ENCODE results near the gene TOX3. TPM values are rescaled to one million over a fixed set of nuclear protein-coding genes. Genes with fewer than 3 reads are reported as not detected.
A peak's percentile ranks its signal among the peaks of the same experiment; 100 is the strongest.

TOX3 gene
- polyA plus RNA-seq, 2 of the 4 experiments (the other 2 are of a cell fraction), result 0.10 to 2.2 TPM

DNA sequence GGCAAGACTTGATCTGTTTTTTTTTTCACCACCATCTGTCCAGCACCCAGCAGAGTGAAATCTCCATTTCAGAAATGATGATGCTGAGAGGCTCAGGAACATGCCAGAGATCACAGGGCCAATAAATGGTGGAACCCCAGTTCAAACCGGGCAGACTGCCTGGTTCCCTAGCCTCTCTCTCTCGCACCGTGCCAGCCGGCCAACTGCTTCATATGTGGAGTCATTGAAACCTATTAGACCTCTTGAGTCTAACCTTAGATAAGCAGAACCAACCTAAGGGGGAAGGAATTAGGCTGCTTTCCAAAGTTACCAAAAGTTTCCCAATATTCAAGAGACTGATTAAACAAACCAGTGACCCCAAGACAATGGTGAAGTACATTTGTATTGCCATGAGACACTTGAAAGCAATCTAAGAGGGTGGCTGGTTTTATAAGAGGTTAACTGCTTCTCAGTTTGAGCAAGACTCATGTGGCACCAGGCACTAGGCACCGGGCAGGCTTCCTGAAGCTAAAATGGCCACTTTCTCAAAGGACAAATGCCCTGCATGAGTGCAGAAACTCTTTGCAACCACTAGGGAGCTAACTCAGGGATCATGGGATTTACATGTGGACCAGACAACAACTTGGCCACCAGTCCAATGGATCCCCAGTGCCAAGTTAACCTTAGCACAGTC lies 18.4 kb downstream of the TOX3 start:
- TF ChIP-seq HOXA7 (CRISPR knock-in tag; IDR thresholded peaks at IDR 0.05) (no peak), CEBPB (IDR thresholded peaks at IDR 0.05) (no peak), PBX3 (IDR thresholded peaks at IDR 0.05) (no peak), RCOR1 (IDR thresholded peaks at IDR 0.05; ENCODE audit: low read depth, low read length) (no peak), ZFP36 (IDR thresholded peaks at IDR 0.05; ENCODE audit: borderline replicate concordance, partially characterized antibody) (no peak), EHF (CRISPR knock-in tag; IDR thresholded peaks at IDR 0.05) (no peak), HDAC2 (IDR thresholded peaks at IDR 0.05) (no peak), HOXB5 (CRISPR knock-in tag; IDR thresholded peaks at IDR 0.05) (no peak), KDM5A (IDR thresholded peaks at IDR 0.05) (no peak), POLR2AphosphoS2 (conservative IDR thresholded peaks at IDR 0.05; ENCODE audit: low read length) (no peak), E2F6 (IDR thresholded peaks at IDR 0.05; ENCODE audit: borderline replicate concordance, low read depth) (no peak), NFE2L2 (conservative IDR thresholded peaks at IDR 0.05; ENCODE audit: low read length) (no peak), USF2 (IDR thresholded peaks at IDR 0.05) (no peak)
- TF ChIP-seq, protein P1, sequence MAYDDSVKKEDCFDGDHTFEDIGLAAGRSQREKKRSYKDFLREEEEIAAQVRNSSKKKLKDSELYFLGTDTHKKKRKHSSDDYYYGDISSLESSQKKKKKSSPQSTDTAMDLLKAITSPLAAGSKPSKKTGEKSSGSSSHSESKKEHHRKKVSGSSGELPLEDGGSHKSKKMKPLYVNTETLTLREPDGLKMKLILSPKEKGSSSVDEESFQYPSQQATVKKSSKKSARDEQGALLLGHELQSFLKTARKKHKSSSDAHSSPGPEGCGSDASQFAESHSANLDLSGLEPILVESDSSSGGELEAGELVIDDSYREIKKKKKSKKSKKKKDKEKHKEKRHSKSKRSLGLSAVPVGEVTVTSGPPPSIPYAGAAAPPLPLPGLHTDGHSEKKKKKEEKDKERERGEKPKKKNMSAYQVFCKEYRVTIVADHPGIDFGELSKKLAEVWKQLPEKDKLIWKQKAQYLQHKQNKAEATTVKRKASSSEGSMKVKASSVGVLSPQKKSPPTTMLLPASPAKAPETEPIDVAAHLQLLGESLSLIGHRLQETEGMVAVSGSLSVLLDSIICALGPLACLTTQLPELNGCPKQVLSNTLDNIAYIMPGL (CRISPR knock-in tag; IDR thresholded peaks at IDR 0.05; ENCODE audit: borderline replicate concordance), result no peak
- no peak for FAIRE-seq
- Histone ChIP-seq H3K4me2 (no peak overlapping the region), H3K4me1 (no peaks in the 10 kb centered on the region), H3K4me3 (no peak overlapping the region), H3K27ac (no peak overlapping the region), H3K9me3 (no peaks in the 10 kb centered on the region)
- ATAC-seq, result peak in 1 of 2 experiments; percentile 30; a peak in 2 of 6 replicates
- no peak for DNase-seq (ENCODE audit: low read depth in 1 of 2, low spot score in 1 of 2)
- CTCF ChIA-PET, result no interaction called here
- POLR2A ChIA-PET, result no interaction called here
- 59% methylated on average over 5 of the region's 5 CpGs for WGBS (ENCODE audit: missing lambda C conversion rate)

- CTCF ChIA-PET, result no interaction called here
- no peak for TF ChIP-seq TP53 (CRISPR knock-in tag; IDR thresholded peaks at IDR 0.05)
- TF ChIP-seq ESRRA (IDR thresholded peaks at IDR 0.05; ENCODE audit: borderline replicate concordance, low read length), result no peak
Measured at GRCh38 chr16:52526830-52527229, 20.1 kb downstream of the TOX3 start.

GRCh38 chr16:52526116-52526828 lies 20.7 kb downstream of the TOX3 start:
- H3K4me2 ChIP-seq, result no peak overlapping the region
- ATAC-seq (no peak), FAIRE-seq (no peak), DNase-seq (ENCODE audit: low read depth in 1 of 2, low spot score in 1 of 2) (no peak)
- H3K4me3 ChIP-seq, result no peak overlapping the region
- CTCF ChIA-PET, result no interaction called here
- no peaks in the 10 kb centered on the region for H3K9me3 ChIP-seq
- H3K4me1 ChIP-seq, result no peaks in the 10 kb centered on the region
- H3K27ac ChIP-seq, result no peak overlapping the region
- TF ChIP-seq CHD2 (IDR thresholded peaks at IDR 0.05; ENCODE audit: low read length, partially characterized antibody) (no peak), KDM5A (IDR thresholded peaks at IDR 0.05) (no peak), NPAS2 (CRISPR knock-in tag; IDR thresholded peaks at IDR 0.05; ENCODE audit: borderline replicate concordance) (no peak), EHF (CRISPR knock-in tag; IDR thresholded peaks at IDR 0.05) (no peak), TP53 (CRISPR knock-in tag; IDR thresholded peaks at IDR 0.05) (no peak), FOXS1 (CRISPR knock-in tag; IDR thresholded peaks at IDR 0.05) (no peak), JUNB (IDR thresholded peaks at IDR 0.05) (no peak), HOXA7 (CRISPR knock-in tag; IDR thresholded peaks at IDR 0.05) (no peak), POLR2A (IDR thresholded peaks at IDR 0.05; ENCODE audit: low read length) (no peak), RCOR1 (IDR thresholded peaks at IDR 0.05; ENCODE audit: low read depth, low read length) (no peak), MAZ (IDR thresholded peaks at IDR 0.05; ENCODE audit: borderline replicate concordance, low read depth, low read length) (no peak), HDAC2 (IDR thresholded peaks at IDR 0.05) (no peak), POLR2AphosphoS2 (conservative IDR thresholded peaks at IDR 0.05; ENCODE audit: low read length) (no peak)
- TF ChIP-seq, protein P1 (CRISPR knock-in tag; IDR thresholded peaks at IDR 0.05; ENCODE audit: borderline replicate concordance), result no peak
- TF ChIP-seq, protein P2, sequence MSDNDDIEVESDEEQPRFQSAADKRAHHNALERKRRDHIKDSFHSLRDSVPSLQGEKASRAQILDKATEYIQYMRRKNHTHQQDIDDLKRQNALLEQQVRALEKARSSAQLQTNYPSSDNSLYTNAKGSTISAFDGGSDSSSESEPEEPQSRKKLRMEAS (IDR thresholded peaks at IDR 0.05), result no peak
- TF ChIP-seq, protein P3, sequence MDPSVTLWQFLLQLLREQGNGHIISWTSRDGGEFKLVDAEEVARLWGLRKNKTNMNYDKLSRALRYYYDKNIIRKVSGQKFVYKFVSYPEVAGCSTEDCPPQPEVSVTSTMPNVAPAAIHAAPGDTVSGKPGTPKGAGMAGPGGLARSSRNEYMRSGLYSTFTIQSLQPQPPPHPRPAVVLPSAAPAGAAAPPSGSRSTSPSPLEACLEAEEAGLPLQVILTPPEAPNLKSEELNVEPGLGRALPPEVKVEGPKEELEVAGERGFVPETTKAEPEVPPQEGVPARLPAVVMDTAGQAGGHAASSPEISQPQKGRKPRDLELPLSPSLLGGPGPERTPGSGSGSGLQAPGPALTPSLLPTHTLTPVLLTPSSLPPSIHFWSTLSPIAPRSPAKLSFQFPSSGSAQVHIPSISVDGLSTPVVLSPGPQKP (IDR thresholded peaks at IDR 0.05; ENCODE audit: low read depth, low read length), result no peak
- 41% methylated on average over 8 of the region's 8 CpGs for WGBS (ENCODE audit: missing lambda C conversion rate)
- POLR2A ChIA-PET, result no interaction called here

More at GRCh38 chr16:52526830-52527229, 20.1 kb downstream of the TOX3 start:
- Histone ChIP-seq H3K4me3 (no peak overlapping the region), H3K9me3 (no peaks in the 10 kb centered on the region), H3K4me2 (no peak overlapping the region), H3K4me1 (no peaks in the 10 kb centered on the region), H3K27ac (no peak overlapping the region)
- ATAC-seq, result no peak
- POLR2A ChIA-PET, result interaction anchor here (0.6 kb wide), 1 partner anchor 235 kb away, joined by 3 read pairs; no protein-coding TSS in a partner anchor
- DNase-seq (ENCODE audit: low read depth in 1 of 2, low spot score in 1 of 2), result no peak
- FAIRE-seq, result no peak
- WGBS (ENCODE audit: missing lambda C conversion rate), result 68% methylated on average over 3 of the region's 3 CpGs
